MM.1S (cell line): ENCODE measurements around the gene KIRREL3.

Experiments
- DNase-seq: peaks from one replicate; pipeline ENCODE4 v3.0.0-alpha.2; 2015
- H2AFZ ChIP-seq: fragments of 300-600 bp; sonication (generic); 2 replicates; pipeline ENCODE4 v1.6.0; 2016; ENCODE audit warnings: antibody characterized with exemption, low read length
- H3F3A ChIP-seq: fragments of 300-600 bp; sonication (generic); 2 replicates; pipeline ENCODE4 v1.6.1; 2016; ENCODE audit warnings: mild to moderate bottlenecking, antibody characterized with exemption, low read length, moderate library complexity, mixed read lengths; ENCODE audit not compliant: insufficient read depth
- H3K27ac ChIP-seq: fragments of 300-600 bp; sonication (generic); 2 replicates; pipeline ENCODE4 v1.5.1; 2016; ENCODE audit warnings: mild to moderate bottlenecking, low read length
- H3K27me3 ChIP-seq: fragments of 300-600 bp; sonication (generic); replicated peaks from 2 replicates; pipeline ENCODE4 v1.6.0; 2016; ENCODE audit warnings: low read length; ENCODE audit not compliant: insufficient read depth
- H3K36me3 ChIP-seq: fragments of 300-600 bp; sonication (generic); replicated peaks from 2 replicates; pipeline ENCODE4 v1.6.1; 2016; ENCODE audit warnings: mild to moderate bottlenecking, low read length, mixed read lengths; ENCODE audit not compliant: insufficient read depth
- H3K4me1 ChIP-seq: fragments of 300-600 bp; sonication (generic); 2 replicates; pipeline ENCODE4 v1.6.1; 2016; ENCODE audit warnings: low read length, mixed read lengths
- H3K4me2 ChIP-seq: fragments of 300-600 bp; sonication (generic); 2 replicates; pipeline ENCODE4 v1.6.0; 2016; ENCODE audit warnings: low read depth, low read length
- H3K4me3 ChIP-seq: fragments of 300-600 bp; sonication (generic); 2 replicates; pipeline ENCODE4 v1.5.1; 2016; ENCODE audit warnings: low read length, mixed read lengths
- H3K79me2 ChIP-seq: fragments of 300-600 bp; sonication (generic); 2 replicates; pipeline ENCODE4 v1.6.1; 2016; ENCODE audit warnings: mixed run types, low read length, mixed read lengths
- H3K9ac ChIP-seq: fragments of 300-600 bp; sonication (generic); 2 replicates; pipeline ENCODE4 v1.6.1; 2016; ENCODE audit warnings: low read length, mixed read lengths
- H3K9me2 ChIP-seq: fragments of 300-600 bp; sonication (generic); replicated peaks from 2 replicates; pipeline ENCODE4 v1.6.1; 2016; ENCODE audit warnings: mild to moderate bottlenecking, low read length, mixed read lengths; ENCODE audit not compliant: insufficient read depth
- H3K9me3 ChIP-seq: fragments of 300-600 bp; sonication (generic); replicated peaks from 2 replicates; pipeline ENCODE4 v1.6.1; 2016; ENCODE audit warnings: mild to moderate bottlenecking, low read length, mixed read lengths; ENCODE audit not compliant: insufficient read depth
- H4K20me1 ChIP-seq: fragments of 300-600 bp; sonication (generic); 2 replicates; pipeline ENCODE4 v1.6.1; 2016; ENCODE audit warnings: mild to moderate bottlenecking, low read length, moderate library complexity, mixed read lengths; ENCODE audit not compliant: insufficient read depth
- EZH2 ChIP-seq: fragments of 300-600 bp; sonication (generic); optimal IDR thresholded peaks from 2 replicates; pipeline ENCODE3; 2017; ENCODE audit warnings: low read depth, mild to moderate bottlenecking, antibody characterized with exemption, low read length, mixed read lengths
- EZH2phosphoT487 ChIP-seq: fragments of 300-600 bp; sonication (generic); IDR thresholded peaks from 2 replicates; pipeline ENCODE4 v1.6.1; 2018; ENCODE audit warnings: antibody characterized with exemption, low read length
- TF ChIP-seq, protein P1 (sequence below): fragments of 300-600 bp; sonication (generic); IDR thresholded peaks from 2 replicates; pipeline ENCODE4 v1.5.1; 2016; ENCODE audit warnings: antibody characterized with exemption, low read length, mixed read lengths

Gene KIRREL3

DNA sequence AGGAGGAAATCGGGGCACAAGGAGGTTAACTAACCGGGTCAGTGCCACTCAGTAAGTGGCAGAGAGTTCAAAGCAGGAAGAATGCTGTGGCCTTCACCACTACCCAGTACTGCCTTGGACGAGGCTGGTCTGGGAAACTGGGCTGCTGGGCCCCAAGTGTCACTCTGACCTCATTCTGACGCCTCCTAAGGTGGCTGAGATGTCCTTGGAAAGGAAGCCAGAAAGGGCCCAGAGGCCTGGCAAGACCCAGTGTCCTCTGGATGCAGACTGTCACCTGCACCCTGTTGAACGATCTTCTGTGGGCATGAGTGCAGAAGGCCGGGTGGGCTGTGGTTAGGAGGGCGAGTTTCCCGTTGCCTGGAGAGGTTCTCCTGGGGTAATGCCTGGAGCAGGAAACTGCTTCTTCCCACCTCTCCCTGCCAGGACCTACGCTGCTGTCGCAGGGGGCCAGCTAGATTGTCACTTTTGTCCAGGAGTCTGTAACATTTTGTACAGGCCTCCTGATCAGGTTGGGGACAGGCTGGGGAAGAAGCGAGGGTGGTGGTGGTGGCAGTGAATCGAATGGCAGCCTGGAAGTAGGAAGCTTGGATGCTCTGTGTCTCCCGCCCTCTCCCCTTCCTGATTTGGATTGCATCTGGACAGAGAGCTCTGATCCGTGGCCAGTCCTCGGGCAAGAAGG lies 540.0 kb downstream of the KIRREL3 start:
- no peak for DNase-seq
- no peak overlapping the region for H3K4me3 ChIP-seq

DNA sequence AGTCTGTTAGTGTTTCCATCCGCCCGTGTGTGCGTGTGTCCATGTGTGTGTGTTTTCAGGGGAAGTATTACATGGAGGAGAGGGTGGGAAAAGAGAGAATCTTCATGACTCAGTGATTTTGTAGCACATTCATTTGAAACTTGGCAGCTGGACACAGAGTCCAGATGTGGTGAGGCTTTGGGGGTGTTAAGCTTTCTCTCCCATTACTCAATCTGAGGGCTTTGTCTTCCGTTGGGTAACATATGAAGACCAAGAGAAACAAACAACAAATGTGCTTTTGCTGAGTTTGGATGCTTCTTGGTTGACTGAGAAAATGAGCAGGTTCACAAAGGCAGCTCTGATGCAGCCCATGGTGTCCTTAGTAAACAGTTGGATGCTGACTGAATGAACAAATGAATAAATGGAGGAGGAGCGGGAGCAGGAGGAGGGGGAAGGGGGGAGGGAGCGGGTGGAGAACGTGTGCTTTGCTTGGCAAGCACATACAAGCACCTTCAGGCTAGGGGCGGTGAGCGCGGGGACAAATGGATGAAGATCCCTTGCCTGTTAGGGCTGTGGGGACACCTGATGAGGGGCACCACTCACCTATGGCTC lies 540.8 kb downstream of the KIRREL3 start:
- no peaks in the 10 kb centered on the region for H4K20me1 ChIP-seq
- no peak overlapping the region for H2AFZ ChIP-seq
- no peaks in the 10 kb centered on the region for H3K9me3 ChIP-seq
- H3K27me3 ChIP-seq = no peaks in the 10 kb centered on the region
- H3K79me2 ChIP-seq = no peaks in the 10 kb centered on the region
- TF ChIP-seq, protein P1, sequence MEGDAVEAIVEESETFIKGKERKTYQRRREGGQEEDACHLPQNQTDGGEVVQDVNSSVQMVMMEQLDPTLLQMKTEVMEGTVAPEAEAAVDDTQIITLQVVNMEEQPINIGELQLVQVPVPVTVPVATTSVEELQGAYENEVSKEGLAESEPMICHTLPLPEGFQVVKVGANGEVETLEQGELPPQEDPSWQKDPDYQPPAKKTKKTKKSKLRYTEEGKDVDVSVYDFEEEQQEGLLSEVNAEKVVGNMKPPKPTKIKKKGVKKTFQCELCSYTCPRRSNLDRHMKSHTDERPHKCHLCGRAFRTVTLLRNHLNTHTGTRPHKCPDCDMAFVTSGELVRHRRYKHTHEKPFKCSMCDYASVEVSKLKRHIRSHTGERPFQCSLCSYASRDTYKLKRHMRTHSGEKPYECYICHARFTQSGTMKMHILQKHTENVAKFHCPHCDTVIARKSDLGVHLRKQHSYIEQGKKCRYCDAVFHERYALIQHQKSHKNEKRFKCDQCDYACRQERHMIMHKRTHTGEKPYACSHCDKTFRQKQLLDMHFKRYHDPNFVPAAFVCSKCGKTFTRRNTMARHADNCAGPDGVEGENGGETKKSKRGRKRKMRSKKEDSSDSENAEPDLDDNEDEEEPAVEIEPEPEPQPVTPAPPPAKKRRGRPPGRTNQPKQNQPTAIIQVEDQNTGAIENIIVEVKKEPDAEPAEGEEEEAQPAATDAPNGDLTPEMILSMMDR = no peak
- TF ChIP-seq EZH2 = no peak
- TF ChIP-seq EZH2phosphoT487 = no peak
- H3K27ac ChIP-seq = no peak overlapping the region
- DNase-seq = no peak
- H3K36me3 ChIP-seq = no peaks in the 10 kb centered on the region
- no peak overlapping the region for H3K4me2 ChIP-seq
- H3F3A ChIP-seq = peaks cover 5% of the 10 kb centered on the region; the same call in 1 of the 2 replicates
- H3K9me2 ChIP-seq = no peaks in the 10 kb centered on the region
- H3K9ac ChIP-seq = no peak overlapping the region
- H3K4me1 ChIP-seq = peaks cover 9% of the 10 kb centered on the region
- no peak overlapping the region for H3K4me3 ChIP-seq

More for the DNA sequence above, 540.0 kb downstream of the KIRREL3 start:
- no peak overlapping the region for H3K9ac ChIP-seq
- peaks cover 12% of the 10 kb centered on the region for H3F3A ChIP-seq
- H3K4me1 ChIP-seq = peaks cover 17% of the 10 kb centered on the region
- H3K9me2 ChIP-seq = no peaks in the 10 kb centered on the region
- TF ChIP-seq EZH2phosphoT487 = no peak
- H3K36me3 ChIP-seq = no peaks in the 10 kb centered on the region
- H3K4me2 ChIP-seq = no peak overlapping the region
- no peaks in the 10 kb centered on the region for H4K20me1 ChIP-seq
- no peaks in the 10 kb centered on the region for H3K9me3 ChIP-seq
- no peak overlapping the region for H3K27ac ChIP-seq
- H3K79me2 ChIP-seq = no peaks in the 10 kb centered on the region
- H2AFZ ChIP-seq = no peak overlapping the region
- H3K27me3 ChIP-seq = no peaks in the 10 kb centered on the region

- Histone ChIP-seq H4K20me1 (no peaks in the 10 kb centered on the region), H3K4me3 (no peak overlapping the region), H3K27ac (no peak overlapping the region), H3K79me2 (no peaks in the 10 kb centered on the region), H3K27me3 (no peaks in the 10 kb centered on the region), H3K9ac (no peak overlapping the region), H3F3A (no peaks in the 10 kb centered on the region), H3K9me3 (no peaks in the 10 kb centered on the region), H3K9me2 (no peaks in the 10 kb centered on the region), H3K4me1 (no peaks in the 10 kb centered on the region), H2AFZ (no peak overlapping the region), H3K36me3 (no peaks in the 10 kb centered on the region), H3K4me2 (no peak overlapping the region)
- TF ChIP-seq EZH2phosphoT487 = no peak
- TF ChIP-seq EZH2 = no peak
- TF ChIP-seq, protein P1 = no peak
- no peak for DNase-seq
Observed at GRCh38 chr11:126457817-126458216, 542.8 kb downstream of the KIRREL3 start.
